HCT116 (cell line): Measurements from ENCODE around the gene JPH3. TPM values are rescaled to one million over a fixed set of nuclear protein-coding genes. Genes with fewer than 3 reads are reported as not detected.

Experiments
- ATAC-seq: fragments of 200-7000 bp; cut with Tn5 transposase; 2 replicates; pipeline ENCODE4 v1.9.1; 2020; ENCODE audit warnings: mild to moderate bottlenecking, moderate library complexity
- BruUV-seq: library from RNA; stranded (reverse); fragments of 400-500 nt; replicated peaks from 2 replicates; lab custom pipeline; 2021; lab: Mats Ljungman, UMichigan
- CTCF ChIA-PET: fragments of 300-600 bp; sonication (Branson Sonifier 250); formaldehyde crosslinking; loops from one replicate; lab custom pipeline; 2021; ENCODE audit warnings: antibody characterized with exemption; lab: Charles Lee
- POLR2A ChIA-PET: fragments of 300-600, 350-600 bp; sonication (Branson Sonifier 250); formaldehyde crosslinking; loops from one replicate; lab custom pipeline; 2021; ENCODE audit warnings: antibody characterized with exemption; lab: Charles Lee
- RAD21 ChIA-PET, 2 experiments: fragments of 300-600 bp; sonication (Branson Sonifier 250); formaldehyde crosslinking; loops; one replicate each; lab custom pipeline; 2023; ENCODE audit warnings: low total read pairs in 2 of 2; ENCODE audit not compliant: uncharacterized antibody in 2 of 2, unreplicated experiment in 2 of 2, low non-redundant PET in 1 of 2; lab: Charles Lee
- DNase-seq: peaks from one replicate; pipeline ENCODE4 v3.0.0-alpha.2; 2010; ENCODE audit warnings: low read depth, low spot score
- H2AFZ ChIP-seq: fragments of 200-600 bp; shearing (Covaris generic), sonication (generic); 2 replicates; pipeline ENCODE4 v1.6.1; 2017; ENCODE audit warnings: low read depth, mixed run types, mixed read lengths, antibody characterized with exemption, low read length; ENCODE audit not compliant: poor library complexity, severe bottlenecking
- H3K27ac ChIP-seq: 2 replicates; pipeline ENCODE4 v1.5.1; 2012; ENCODE audit warnings: low read depth, low read length
- H3K27me3 ChIP-seq: fragments of 200-600 bp; sonication (generic); 2 replicates; pipeline ENCODE4 v1.6.1; 2016; ENCODE audit warnings: mixed run types, low read length, mixed read lengths; ENCODE audit not compliant: insufficient read depth
- H3K36me3 ChIP-seq, 2 experiments: fragments of 200-500 bp in 1 of 2; fragments of 200-600 bp in 1 of 2; sonication (Bioruptor generic) in 1 of 2; sonication (generic) in 1 of 2; 2 replicates each; pipeline versions ENCODE4 v1.5.1 to v1.6.1; 2014 to 2016; ENCODE audit warnings: low read length in 2 of 2, inconsistent platforms in 1 of 2, mixed read lengths in 1 of 2, mixed run types in 1 of 2; ENCODE audit not compliant: insufficient read depth in 2 of 2, control insufficient read depth in 1 of 2
- H3K4me1 ChIP-seq, 2 experiments: fragments of 200-600 bp in 1 of 2; sonication (generic) in 1 of 2; 2 replicates each; pipeline versions ENCODE4 v1.5.1 to v1.6.1; 2012 to 2017; ENCODE audit warnings: low read length in 2 of 2, inconsistent platforms in 1 of 2, mild to moderate bottlenecking in 1 of 2, mixed read lengths in 1 of 2, mixed run types in 1 of 2, moderate library complexity in 1 of 2; ENCODE audit not compliant: insufficient read depth in 2 of 2, control insufficient read depth in 1 of 2
- H3K4me2 ChIP-seq: fragments of 200-600 bp; sonication (generic); 2 replicates; pipeline ENCODE4 v1.6.1; 2017; ENCODE audit warnings: mixed run types, low read length, mixed read lengths
- H3K4me3 ChIP-seq, 2 experiments: fragments of 200-600 bp in 1 of 2; sonication (generic) in 1 of 2; replicated peaks in 1 of 2; 2 replicates each; pipeline ENCODE4 v1.5.1; 2011 to 2016; ENCODE audit warnings: low read length in 2 of 2, control low read depth in 1 of 2, low read depth in 1 of 2, mild to moderate bottlenecking in 1 of 2, mixed read lengths in 1 of 2, mixed run types in 1 of 2
- H3K79me2 ChIP-seq: fragments of 200-600 bp; sonication (generic); 2 replicates; pipeline ENCODE4 v1.6.1; 2017; ENCODE audit warnings: mild to moderate bottlenecking, mixed run types, low read length, moderate library complexity, mixed read lengths; ENCODE audit not compliant: insufficient read depth
- H3K9ac ChIP-seq: fragments of 200-600 bp; sonication (generic); 2 replicates; pipeline ENCODE4 v1.6.1; 2016; ENCODE audit warnings: low read length, mixed read lengths
- H3K9me2 ChIP-seq: fragments of 200-600 bp; sonication (generic), shearing (Covaris generic); 2 replicates; pipeline ENCODE4 v1.6.1; 2017; ENCODE audit warnings: mixed run types, mild to moderate bottlenecking, moderate library complexity; ENCODE audit not compliant: insufficient read depth
- H3K9me3 ChIP-seq, 2 experiments: fragments of 200-500 bp in 1 of 2; fragments of 200-600 bp in 1 of 2; sonication (Bioruptor generic) in 1 of 2; sonication (generic) in 1 of 2; 2 replicates each; pipeline ENCODE4 v1.6.1; 2014 to 2017; ENCODE audit warnings: low read length in 2 of 2, mixed read lengths in 2 of 2, inconsistent platforms in 1 of 2, low read depth in 1 of 2, mild to moderate bottlenecking in 1 of 2, mixed run types in 1 of 2, moderate library complexity in 1 of 2; ENCODE audit not compliant: control insufficient read depth in 1 of 2, insufficient read depth in 1 of 2
- H4K20me1 ChIP-seq: fragments of 200-600 bp; sonication (generic), shearing (Covaris generic); 2 replicates; pipeline ENCODE4 v1.6.1; 2017; ENCODE audit warnings: mixed run types, mild to moderate bottlenecking, moderate library complexity; ENCODE audit not compliant: insufficient read depth
- CBX3 ChIP-seq: IDR thresholded peaks from 2 replicates; pipeline ENCODE4 v1.6.1; 2012; ENCODE audit warnings: low read depth
- EZH2 ChIP-seq: fragments of 200-600 bp; sonication (generic); IDR thresholded peaks from 2 replicates; pipeline ENCODE4 v1.6.1; 2017; ENCODE audit warnings: antibody characterized with exemption, mixed run types
- EZH2phosphoT487 ChIP-seq: fragments of 200-600 bp; IDR thresholded peaks from 2 replicates; pipeline ENCODE4 v1.6.1; 2018; ENCODE audit warnings: antibody characterized with exemption, borderline replicate concordance
- JUND ChIP-seq: IDR thresholded peaks from 2 replicates; pipeline ENCODE4 v1.6.1; 2012
- POLR2A ChIP-seq: IDR thresholded peaks from 2 replicates; pipeline ENCODE4 v1.7.0; 2011; ENCODE audit warnings: borderline replicate concordance; ENCODE audit not compliant: insufficient read depth, insufficient read length; ENCODE audit errors: extremely low read depth
- POLR2AphosphoS5 ChIP-seq: IDR thresholded peaks from 2 replicates; pipeline ENCODE4 v1.6.1; 2011; ENCODE audit warnings: mild to moderate bottlenecking, low read depth, low read length, moderate library complexity
- RAD21 ChIP-seq: IDR thresholded peaks from 2 replicates; pipeline ENCODE4 v1.6.1; 2012; ENCODE audit warnings: low read depth, mild to moderate bottlenecking
- SIN3A ChIP-seq: IDR thresholded peaks from 2 replicates; pipeline ENCODE4 v1.6.1; 2012; ENCODE audit warnings: low read depth
- TCF7L2 ChIP-seq: IDR thresholded peaks from 2 replicates; pipeline ENCODE4 v1.7.0; 2011; ENCODE audit warnings: borderline replicate concordance, inconsistent platforms; ENCODE audit not compliant: insufficient read depth, insufficient read length; ENCODE audit errors: extremely low read depth
- intact Hi-C: fragments of 100-400 bp; cut with micrococcal nuclease; formaldehyde crosslinking; loops from 2 replicates; pipeline ENCODE4 v1.10.0; 2022
- total RNA-seq: library from RNA; stranded (reverse); gene quantifications from one replicate; pipeline ENCODE4 v1.2.1, GENCODE V29; 2021; ENCODE audit not compliant: unreplicated experiment
- TF ChIP-seq, protein P1 (sequence below): IDR thresholded peaks from 2 replicates; pipeline ENCODE4 v1.6.1; 2012

The JPH3 gene
- total RNA-seq, 1 experiment from 2014 or later: 0.10 TPM

GRCh38 chr16:87592018-87592712 is 10.1 kb upstream of the JPH3 start:
- ChIA-PET POLR2A (no interaction called here), RAD21 (no interaction called here), CTCF (interaction anchor here (1.1 to 2.7 kb wide), 2 partner anchors 21 to 44 kb away, joined by 3 to 7 read pairs; no protein-coding TSS in a partner anchor)
- Histone ChIP-seq H3K4me3 (no peak overlapping the region), H3K9ac (no peak overlapping the region), H3K79me2 (no peaks in the 10 kb centered on the region), H3K9me2 (no peaks in the 10 kb centered on the region), H3K36me3 (no peaks in the 10 kb centered on the region), H3K27ac (no peak overlapping the region), H3K4me1 (no peaks in the 10 kb centered on the region), H4K20me1 (no peaks in the 10 kb centered on the region), H3K4me2 (no peak overlapping the region), H2AFZ (no peak overlapping the region), H3K9me3 (no peaks in the 10 kb centered on the region), H3K27me3 (peaks cover 57% of the 10 kb centered on the region)
- intact Hi-C loops: no loop called here
- DNase-seq (no peak), ATAC-seq (no peak)
- TF ChIP-seq CBX3: no peak
- TF ChIP-seq, protein P1, sequence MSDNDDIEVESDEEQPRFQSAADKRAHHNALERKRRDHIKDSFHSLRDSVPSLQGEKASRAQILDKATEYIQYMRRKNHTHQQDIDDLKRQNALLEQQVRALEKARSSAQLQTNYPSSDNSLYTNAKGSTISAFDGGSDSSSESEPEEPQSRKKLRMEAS: no peak
- TF ChIP-seq POLR2AphosphoS5: no peak
- no peak for TF ChIP-seq EZH2phosphoT487
- no peak for TF ChIP-seq RAD21
- no peak for TF ChIP-seq TCF7L2
- no peak for TF ChIP-seq POLR2A
- BruUV-seq: no TSS peak

GRCh38 chr16:87593710-87594258 is 8.5 kb upstream of the JPH3 start:
- BruUV-seq: no TSS peak
- Histone ChIP-seq H4K20me1 (no peaks in the 10 kb centered on the region), H3K9me2 (no peaks in the 10 kb centered on the region), H3K9ac (no peak overlapping the region), H2AFZ (no peak overlapping the region), H3K4me2 (no peak overlapping the region), H3K79me2 (no peaks in the 10 kb centered on the region), H3K4me3 (no peak overlapping the region), H3K27me3 (peaks cover 65% of the 10 kb centered on the region), H3K9me3 (no peaks in the 10 kb centered on the region), H3K27ac (no peak overlapping the region), H3K4me1 (no peaks in the 10 kb centered on the region), H3K36me3 (no peaks in the 10 kb centered on the region)
- ChIA-PET POLR2A (no interaction called here), RAD21 (no interaction called here), CTCF (no interaction called here)
- ATAC-seq: no peak
- no peak for DNase-seq
- intact Hi-C loops: no loop called here
- TF ChIP-seq JUND: no peak
- TF ChIP-seq SIN3A: no peak
- TF ChIP-seq EZH2: no peak
